OCI-LY1 (cell line): ENCODE data around the gene PNMT.

Experiments used
- H2AFZ ChIP-seq: fragments of 200-600 bp; sonication (generic), shearing (Covaris generic); 2 replicates; pipeline ENCODE4 v1.6.0; 2014; ENCODE audit warnings: antibody characterized with exemption, mild to moderate bottlenecking, low read length
- H3F3A ChIP-seq: fragments of 200-600 bp; sonication (generic), shearing (Covaris generic); 2 replicates; pipeline ENCODE4 v1.6.0; 2014; ENCODE audit warnings: mild to moderate bottlenecking, antibody characterized with exemption, low read length, moderate library complexity; ENCODE audit not compliant: insufficient read depth
- H3K27ac ChIP-seq: fragments of 200-600 bp; sonication (generic); 2 replicates; pipeline ENCODE4 v1.5.1; 2014; ENCODE audit warnings: low read length, mixed run types, mild to moderate bottlenecking, low read depth; ENCODE audit not compliant: poor library complexity, severe bottlenecking
- H3K27me3 ChIP-seq: fragments of 200-600 bp; sonication (generic); 2 replicates; pipeline ENCODE4 v1.6.0; 2014; ENCODE audit warnings: antibody characterized with exemption, mild to moderate bottlenecking, low read length, moderate library complexity; ENCODE audit not compliant: insufficient read depth
- H3K36me3 ChIP-seq: fragments of 200-600 bp; sonication (generic); 2 replicates; pipeline ENCODE4 v1.6.1; 2014; ENCODE audit warnings: mild to moderate bottlenecking, antibody characterized with exemption, low read length, moderate library complexity, mixed read lengths; ENCODE audit not compliant: insufficient read depth
- H3K4me1 ChIP-seq: fragments of 200-600 bp; sonication (generic); 2 replicates; pipeline ENCODE4 v1.5.1; 2014; ENCODE audit warnings: mild to moderate bottlenecking, low read length, moderate library complexity; ENCODE audit not compliant: insufficient read depth, severe bottlenecking
- H3K4me2 ChIP-seq: fragments of 200-600 bp; sonication (generic), shearing (Covaris generic); 2 replicates; pipeline ENCODE4 v1.6.1; 2014; ENCODE audit warnings: low read length
- H3K4me3 ChIP-seq: fragments of 200-600 bp; sonication (generic); 2 replicates; pipeline ENCODE4 v1.5.1; 2014; ENCODE audit warnings: low read length, low read depth, mild to moderate bottlenecking, mixed read lengths; ENCODE audit not compliant: poor library complexity, severe bottlenecking
- H3K79me2 ChIP-seq: fragments of 200-600 bp; shearing (Covaris generic); 2 replicates; pipeline ENCODE4 v1.6.1; 2016; ENCODE audit warnings: mixed run types, low read length, mixed read lengths; ENCODE audit not compliant: insufficient read depth
- H3K9ac ChIP-seq: fragments of 200-600 bp; sonication (generic), shearing (Covaris generic); 2 replicates; pipeline ENCODE4 v1.6.1; 2014; ENCODE audit warnings: mild to moderate bottlenecking, low read length, mixed read lengths
- H3K9me2 ChIP-seq: fragments of 200-600 bp; sonication (generic), shearing (Covaris generic); 2 replicates; pipeline ENCODE4 v1.6.1; 2014; ENCODE audit warnings: low read depth, mild to moderate bottlenecking, low read length, mixed read lengths
- H3K9me3 ChIP-seq: fragments of 200-600 bp; shearing (Covaris generic); 2 replicates; pipeline ENCODE4 v1.6.1; 2014; ENCODE audit warnings: low read length, mixed read lengths
- H4K20me1 ChIP-seq: fragments of 200-600 bp; sonication (generic), shearing (Covaris generic); 2 replicates; pipeline ENCODE4 v1.6.0; 2016; ENCODE audit warnings: mild to moderate bottlenecking, low read length; ENCODE audit not compliant: insufficient read depth
- CTCF ChIP-seq: fragments of 200-600 bp; sonication (generic), shearing (Covaris generic); IDR thresholded peaks from 2 replicates; pipeline ENCODE4 v1.5.1; 2017; ENCODE audit warnings: mild to moderate bottlenecking, antibody characterized with exemption, low read length, moderate library complexity, mixed read lengths
- EZH2 ChIP-seq: fragments of 200-600 bp; sonication (generic), shearing (Covaris generic); IDR thresholded peaks from 2 replicates; pipeline ENCODE4 v1.8.0; 2017; ENCODE audit warnings: borderline replicate concordance, mixed run types, mild to moderate bottlenecking, antibody characterized with exemption, low read length, moderate library complexity, mixed read lengths

PNMT gene

GRCh38 chr17:39672522-39673334 is 4.5 kb downstream of the PNMT start:
- no peak overlapping the region for H3K27ac ChIP-seq
- H3K4me1 ChIP-seq = peaks cover 16% of the 10 kb centered on the region
- no peak overlapping the region for H2AFZ ChIP-seq
- no peaks in the 10 kb centered on the region for H3K9me2 ChIP-seq
- no peak overlapping the region for H3K9ac ChIP-seq
- no peak overlapping the region for H3K4me2 ChIP-seq
- no peak for TF ChIP-seq CTCF
- TF ChIP-seq EZH2 = no peak
- no peaks in the 10 kb centered on the region for H3F3A ChIP-seq
- H3K36me3 ChIP-seq = no peaks in the 10 kb centered on the region
- H3K79me2 ChIP-seq = no peaks in the 10 kb centered on the region
- no peaks in the 10 kb centered on the region for H4K20me1 ChIP-seq
- no peaks in the 10 kb centered on the region for H3K9me3 ChIP-seq
- no peaks in the 10 kb centered on the region; the same call in 1 of the 2 replicates for H3K27me3 ChIP-seq
- H3K4me3 ChIP-seq = no peak overlapping the region

GRCh38 chr17:39673335-39674081 is 5.3 kb downstream of the PNMT start:
- TF ChIP-seq CTCF (no peak), EZH2 (no peak)
- no peak overlapping the region for H3K4me3 ChIP-seq
- no peaks in the 10 kb centered on the region for H3K36me3 ChIP-seq
- no peaks in the 10 kb centered on the region for H3K79me2 ChIP-seq
- H3K4me2 ChIP-seq = no peak overlapping the region
- H3K9me3 ChIP-seq = no peaks in the 10 kb centered on the region
- no peaks in the 10 kb centered on the region for H3K9me2 ChIP-seq
- peaks cover 9% of the 10 kb centered on the region for H3K4me1 ChIP-seq
- no peak overlapping the region for H3K9ac ChIP-seq
- H3F3A ChIP-seq = no peaks in the 10 kb centered on the region
- no peak overlapping the region for H2AFZ ChIP-seq
- H4K20me1 ChIP-seq = no peaks in the 10 kb centered on the region
- H3K27ac ChIP-seq = no peak overlapping the region
- H3K27me3 ChIP-seq = no peaks in the 10 kb centered on the region; the same call in 1 of the 2 replicates

GRCh38 chr17:39674179-39674578 is 5.9 kb downstream of the PNMT start:
- H3K9ac ChIP-seq = no peak overlapping the region

More at GRCh38 chr17:39674179-39674578, 5.9 kb downstream of the PNMT start:
- no peaks in the 10 kb centered on the region; the same call in 1 of the 2 replicates for H3K27me3 ChIP-seq
- H3K79me2 ChIP-seq = no peaks in the 10 kb centered on the region
- H3K4me2 ChIP-seq = no peak overlapping the region
- H4K20me1 ChIP-seq = no peaks in the 10 kb centered on the region
- H3K9me3 ChIP-seq = no peaks in the 10 kb centered on the region
- peaks cover 6% of the 10 kb centered on the region for H3K4me1 ChIP-seq
- no peak overlapping the region for H3K4me3 ChIP-seq
- TF ChIP-seq EZH2 = no peak
- no peak for TF ChIP-seq CTCF
- no peak overlapping the region for H3K27ac ChIP-seq
- H2AFZ ChIP-seq = no peak overlapping the region
- no peaks in the 10 kb centered on the region for H3F3A ChIP-seq
- H3K9me2 ChIP-seq = no peaks in the 10 kb centered on the region
- H3K36me3 ChIP-seq = no peaks in the 10 kb centered on the region
